NT2/D1 (cell line): Measurements from ENCODE around the gene PPP2R3B.

ENCODE experiments used
- YY1 ChIP-seq: IDR thresholded peaks from 2 replicates; pipeline ENCODE4 v1.6.1; 2011; ENCODE audit not compliant: insufficient read length, insufficient read depth
- ZNF274 ChIP-seq: IDR thresholded peaks from 2 replicates; pipeline ENCODE4 v1.6.1; 2011; ENCODE audit warnings: mild to moderate bottlenecking, low read depth, low read length

DNA sequence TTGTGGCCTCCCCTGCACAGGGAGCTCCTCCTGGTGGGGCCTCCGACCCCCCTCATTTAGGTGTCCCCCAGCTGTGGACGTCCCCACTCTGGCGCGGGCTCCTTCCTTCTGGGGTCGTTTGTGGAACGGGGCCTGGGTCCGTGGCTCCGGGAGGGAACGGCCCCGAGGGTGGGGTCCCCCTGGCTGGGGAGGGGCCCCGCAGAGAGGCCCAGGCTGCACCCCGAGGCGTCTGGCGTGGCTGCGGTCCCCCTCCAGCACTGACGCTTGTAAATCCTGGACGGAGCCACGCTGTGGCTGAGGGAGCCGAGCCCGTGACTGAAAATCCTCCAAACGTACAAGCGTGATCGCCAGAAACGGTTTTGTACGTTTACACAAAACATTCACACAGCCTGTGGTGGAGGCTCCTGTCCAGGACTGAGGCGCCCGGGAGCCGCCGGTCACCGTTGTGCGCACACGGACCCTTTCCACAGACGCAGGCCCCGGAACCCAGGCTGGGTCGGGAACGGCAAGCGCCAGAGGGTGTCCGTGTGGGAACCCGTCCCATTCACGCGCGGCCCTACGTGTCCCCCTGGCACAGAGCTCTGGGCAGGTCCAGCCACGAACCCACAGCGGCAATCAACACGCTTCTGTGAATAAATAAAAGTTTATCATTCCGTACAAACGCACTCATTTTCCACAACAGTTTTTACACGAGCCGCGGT is 52.9 kb downstream of the PPP2R3B start:
- TF ChIP-seq YY1, result no peak
- no peak for TF ChIP-seq ZNF274
